Adrenal gland (tissue), 12 donors: ENCODE results near the gene IL33. TPM values are rescaled to one million over a fixed set of nuclear protein-coding genes. Genes with fewer than 3 reads are reported as not detected.

ENCODE experiments used
- DNase-seq, 7 donors: peaks; one replicate each; pipeline ENCODE4 v3.0.0-alpha.2; 2019 to 2020
- H3K27ac ChIP-seq, 5 donors: fragments of 200-600 bp; sonication (generic) in 4 of 5; 1 replicate in 3 of 5; 2 replicates in 2 of 5; pipeline versions ENCODE4 v1.5.1 to v1.8.0; 2016 to 2020; ENCODE audit warnings: mild to moderate bottlenecking in 1 of 5
- H3K27me3 ChIP-seq: fragments of 200-600 bp; 2 replicates; pipeline ENCODE4 v1.8.0; 2021
- H3K36me3 ChIP-seq, 2 donors: fragments of 200-600 bp; replicated peaks in 1 of 2; 1 replicate in 1 of 2; 2 replicates in 1 of 2; pipeline versions ENCODE4 v1.5.1 to v1.8.0; 2018 to 2022
- H3K4me1 ChIP-seq, 2 donors: fragments of 200-600 bp; replicated peaks in 1 of 2; 1 replicate in 1 of 2; 2 replicates in 1 of 2; pipeline versions ENCODE4 v1.5.1 to v1.8.0; 2018 to 2021
- H3K4me3 ChIP-seq, 4 donors: fragments of 200-600 bp; sonication (generic) in 3 of 4; one replicate each; pipeline ENCODE4 v1.5.1; 2016 to 2018
- H3K9me3 ChIP-seq, 3 donors: fragments of 200-600 bp; sonication (generic) in 1 of 3; replicated peaks in 1 of 3; 1 replicate in 2 of 3; 2 replicates in 1 of 3; pipeline versions ENCODE4 v1.5.1 to v1.8.0; 2016 to 2021
- CTCF ChIP-seq, 6 experiments: fragments of 450-650 bp in 4 of 6; fragments of 200-600 bp in 2 of 6; sonication (generic) in 1 of 6; IDR thresholded peaks; 1 replicate in 5 of 6; 2 replicates in 1 of 6; pipeline versions ENCODE4 v1.5.1 to v1.8.0; 2016 to 2021; ENCODE audit warnings: antibody characterized with exemption in 6 of 6, mild to moderate bottlenecking in 2 of 6, moderate library complexity in 1 of 6
- POLR2A ChIP-seq, 2 donors: fragments of 450-650 bp; IDR thresholded peaks; one replicate each; pipeline ENCODE4 v1.6.1; 2017; ENCODE audit warnings: antibody characterized with exemption in 2 of 2, mild to moderate bottlenecking in 2 of 2, moderate library complexity in 1 of 2
- WGBS, 4 donors: extraction: QIAGEN DNeasy Blood & Tissue Kit in 2 of 4; methylation state at CpG; one replicate each; pipeline versions ENCODE4 v1.1.5 to v1.1.7; 2013 to 2017; 5-methylcytosine and 5-hydroxymethylcytosine counted together
- intact Hi-C, 2 donors: fragments of 100-400 bp; cut with DNase I; formaldehyde crosslinking; loops; one replicate each; pipeline versions ENCODE4 v1.14.1 to v1.15.0; 2022 to 2023
- polyA plus RNA-seq, 3 donors: library from polyadenylated mRNA; stranded (reverse); fragments of 200-250 nt in 2 of 3; fragments of 350-450 nt in 1 of 3; fragmentation: Illumina TruSeq in 1 of 3; extraction: RNeasy Lipid Tissue Mini Kit (QIAGEN cat#74804) in 1 of 3; gene quantifications; one replicate each; pipeline ENCODE4 v1.2.3, GENCODE V29; 2013 to 2014
- total RNA-seq, 9 donors: library from RNA; depleted of rRNA in 4 of 9; stranded (reverse); fragments of >200 nt in 4 of 9; fragments of 120-200 nt in 1 of 9; fragmentation: NEBNext Ultra II Directional in 1 of 9; extraction: Animal tissue kit (Norgen Biotek cat#: 25700) in 1 of 9; gene quantifications; one replicate each; pipeline versions ENCODE4 v1.1.0 to v1.2.4, GENCODE V29; 2013 to 2023
- donor health status: healthy with polysubstance abuse.
- donor health status: Bipolar disorder and iron deficiency.
- donor health status: DM: yes; HTN: yes; CAD: no.
- donor health status: DM: no; HTN: no; CAD: no.
- donor health status: DM: no; HTN: no; CAD: no.
- donor health status: DM: yes; HTN: yes; CAD: no.

Gene IL33
- total and polyA plus RNA-seq, 12 donors: 8.2 to 54.3 (median 22.2) TPM

- intact Hi-C loops: no loop called here
- peaks cover 0 to 10% (median 0%) of the 10 kb centered on the region in 3 donors for H3K9me3 ChIP-seq
- WGBS, 4 donors: 75 to 81% (median 77%) methylated on average over 2 of the region's 2 CpGs
- H3K4me1 ChIP-seq: no peaks in the 10 kb centered on the region
- no peak for DNase-seq
- no peaks in the 10 kb centered on the region for H3K27me3 ChIP-seq
- no peaks in the 10 kb centered on the region for H3K36me3 ChIP-seq
- TF ChIP-seq POLR2A (IDR thresholded peaks at IDR 0.05): no peak
- no peak for TF ChIP-seq CTCF (IDR thresholded peaks at IDR 0.05)
- H3K4me3 ChIP-seq: no peak overlapping the region
- no peak overlapping the region for H3K27ac ChIP-seq
Observed at GRCh38 chr9:6200761-6201160, 14.8 kb upstream of the IL33 start.

GRCh38 chr9:6209966-6210365, 5.6 kb upstream of the IL33 start:
- H3K4me1 ChIP-seq: no peaks in the 10 kb centered on the region
- no peaks in the 10 kb centered on the region for H3K36me3 ChIP-seq
- 74 to 81% (median 80%) methylated on average over 2 of the region's 2 CpGs for WGBS, 4 donors
- H3K27me3 ChIP-seq: no peaks in the 10 kb centered on the region
- H3K9me3 ChIP-seq: peaks cover 0 to 20% (median 0%) of the 10 kb centered on the region in 3 donors
- no peak for TF ChIP-seq CTCF (IDR thresholded peaks at IDR 0.05)
- TF ChIP-seq POLR2A (IDR thresholded peaks at IDR 0.05): no peak
- no peak for DNase-seq
- no peak overlapping the region for H3K4me3 ChIP-seq
- intact Hi-C loops: no loop called here
- no peak overlapping the region for H3K27ac ChIP-seq

GRCh38 chr9:6212722-6213375, 2.8 kb upstream of the IL33 start:
- TF ChIP-seq POLR2A (IDR thresholded peaks at IDR 0.05) (no peak), CTCF (IDR thresholded peaks at IDR 0.05) (no peak)
- intact Hi-C loops: no loop called here
- Histone ChIP-seq H3K36me3 (no peaks in the 10 kb centered on the region), H3K4me1 (no peaks in the 10 kb centered on the region), H3K27ac (no peak overlapping the region), H3K4me3 (no peak overlapping the region), H3K27me3 (no peaks in the 10 kb centered on the region), H3K9me3 (peaks cover 0 to 20% (median 0%) of the 10 kb centered on the region in 3 donors)
- 70 to 77% (median 75%) methylated on average over 3 of the region's 3 CpGs for WGBS, 4 donors
- DNase-seq: no peak

- 60 to 72% (median 68%) methylated on average over 1 of the region's 1 CpG for WGBS, 4 donors
- intact Hi-C loops: no loop called here
- Histone ChIP-seq H3K27ac (no peak overlapping the region), H3K4me3 (no peak overlapping the region), H3K36me3 (no peaks in the 10 kb centered on the region), H3K27me3 (no peaks in the 10 kb centered on the region), H3K9me3 (peaks cover 0 to 17% (median 0%) of the 10 kb centered on the region in 3 donors), H3K4me1 (no peaks in the 10 kb centered on the region)
- no peak for DNase-seq
- TF ChIP-seq CTCF (IDR thresholded peaks at IDR 0.05) (no peak), POLR2A (IDR thresholded peaks at IDR 0.05) (no peak)
Observed at GRCh38 chr9:6214434-6214833, 1.2 kb upstream of the IL33 start.
